ENCODE results near the gene FA2H.

FA2H gene

GRCh38 chr16:74711938-74712337, 62.7 kb downstream of the FA2H start:
- no peak for TF ChIP-seq CTCF (IDR thresholded peaks at IDR 0.05; ENCODE audit: insufficient read depth, low read length)
- no peak for TF ChIP-seq GABPA (IDR thresholded peaks at IDR 0.05; ENCODE audit: low read depth)
- TF ChIP-seq POLR2AphosphoS5 (IDR thresholded peaks at IDR 0.05; ENCODE audit: low read depth) = no peak
- no peak for TF ChIP-seq REST (IDR thresholded peaks at IDR 0.05; ENCODE audit: insufficient replicate concordance, low read depth)
- TF ChIP-seq SPI1 (IDR thresholded peaks at IDR 0.05; ENCODE audit: borderline replicate concordance, low read depth) = no peak
- no peak for DNase-seq (ENCODE audit: low read depth in 1 of 2, low spot score in 1 of 2)
- no peak overlapping the region for H3K4me3 ChIP-seq (replicated peaks; ENCODE audit: insufficient read depth, low read length)
- no peaks in the 10 kb centered on the region for H3K27me3 ChIP-seq (ENCODE audit: insufficient read depth, poor library complexity, severe bottlenecking)
- H3K27ac ChIP-seq (replicated peaks) = no peak overlapping the region

- H3K27ac ChIP-seq (replicated peaks) = no peak overlapping the region
- DNase-seq (ENCODE audit: low read depth in 1 of 2, low spot score in 1 of 2) = no peak
- TF ChIP-seq CTCF (IDR thresholded peaks at IDR 0.05; ENCODE audit: insufficient read depth, low read length) (no peak), POLR2AphosphoS5 (IDR thresholded peaks at IDR 0.05; ENCODE audit: low read depth) (no peak), GABPA (IDR thresholded peaks at IDR 0.05; ENCODE audit: low read depth) (no peak), SPI1 (IDR thresholded peaks at IDR 0.05; ENCODE audit: borderline replicate concordance, low read depth) (no peak)
- no peaks in the 10 kb centered on the region for H3K27me3 ChIP-seq (ENCODE audit: insufficient read depth, poor library complexity, severe bottlenecking)
- no peak overlapping the region for H3K4me3 ChIP-seq (replicated peaks; ENCODE audit: insufficient read depth, low read length)
Observed at GRCh38 chr16:74710401-74710800, 64.2 kb downstream of the FA2H start.

- TF ChIP-seq SPI1 (IDR thresholded peaks at IDR 0.05; ENCODE audit: borderline replicate concordance, low read depth) (peak; percentile 34; the same call in 1 of the 2 replicates), CTCF (IDR thresholded peaks at IDR 0.05; ENCODE audit: insufficient read depth, low read length) (peak; percentile 99), REST (IDR thresholded peaks at IDR 0.05; ENCODE audit: insufficient replicate concordance, low read depth) (no peak)
- H3K27ac ChIP-seq (replicated peaks) = peak overlapping the region; percentile 58
- DNase-seq (ENCODE audit: low read depth in 1 of 2, low spot score in 1 of 2) = peak; percentile 91 to 93
- no peaks in the 10 kb centered on the region for H3K27me3 ChIP-seq (ENCODE audit: insufficient read depth, poor library complexity, severe bottlenecking)
- no peak overlapping the region for H3K4me3 ChIP-seq (replicated peaks; ENCODE audit: insufficient read depth, low read length)
Observed at GRCh38 chr16:74709441-74709877, 65.2 kb downstream of the FA2H start.

All from HL-60 (cell line).